Caco-2 (cell line): Measurements from ENCODE around the gene CDKN2A. TPM values are rescaled to one million over a fixed set of nuclear protein-coding genes. Genes with fewer than 3 reads are reported as not detected.

Experiments
- BruUV-seq: library from RNA; stranded (reverse); fragments of 400-500 nt; replicated peaks from 2 replicates; lab custom pipeline; 2021; lab: Mats Ljungman, UMichigan
- CTCF ChIA-PET: fragments of 300-600 bp; sonication (Branson Sonifier 250); formaldehyde crosslinking; loops from one replicate; lab custom pipeline; 2022; ENCODE audit warnings: antibody characterized with exemption; lab: Charles Lee
- POLR2A ChIA-PET: fragments of 300-600 bp; sonication (Branson Sonifier 250); formaldehyde crosslinking; loops from one replicate; lab custom pipeline; 2022; ENCODE audit warnings: antibody characterized with exemption; lab: Charles Lee
- DNase-seq, 2 experiments: peaks; one replicate each; pipeline versions ENCODE4 v3.0.0 to v3.0.0-alpha.2; 2020 to 2022
- H3K27me3 ChIP-seq: replicated peaks from 2 replicates; pipeline ENCODE4 v1.6.0; 2011; ENCODE audit warnings: low read length; ENCODE audit not compliant: control insufficient read depth, insufficient read depth
- H3K36me3 ChIP-seq: 2 replicates; pipeline ENCODE4 v1.5.1; 2011; ENCODE audit warnings: low read length; ENCODE audit not compliant: control insufficient read depth, insufficient read depth
- H3K4me1 ChIP-seq: fragments of 250-450 bp; sonication (Bioruptor Pico); 2 replicates; pipeline ENCODE4 v1.5.1; 2020; ENCODE audit warnings: mild to moderate bottlenecking
- H3K4me3 ChIP-seq: 2 replicates; pipeline ENCODE4 v1.5.1; 2011; ENCODE audit warnings: low read depth, mild to moderate bottlenecking, control low read depth, low read length
- H3K9me3 ChIP-seq: fragments of 250-450 bp; sonication (Bioruptor Pico); 2 replicates; pipeline ENCODE4 v1.5.1; 2020; ENCODE audit warnings: mild to moderate bottlenecking, moderate library complexity
- H3K27ac Mint-ChIP-seq: one replicate; pipeline ENCODE4 v1.8.0; 2022; ENCODE audit warnings: mixed read lengths; ENCODE audit not compliant: unreplicated experiment
- H3K27me3 Mint-ChIP-seq: one replicate; pipeline ENCODE4 v1.8.0; 2022; ENCODE audit warnings: mixed read lengths; ENCODE audit not compliant: insufficient read depth, unreplicated experiment
- H3K36me3 Mint-ChIP-seq: one replicate; pipeline ENCODE4 v1.8.0; 2022; ENCODE audit warnings: mild to moderate bottlenecking, mixed read lengths; ENCODE audit not compliant: insufficient read depth, unreplicated experiment
- H3K4me1 Mint-ChIP-seq: one replicate; pipeline ENCODE4 v1.8.0; 2022; ENCODE audit warnings: low read depth, mixed read lengths; ENCODE audit not compliant: unreplicated experiment
- H3K4me3 Mint-ChIP-seq: one replicate; pipeline ENCODE4 v1.8.0; 2022; ENCODE audit warnings: mild to moderate bottlenecking, moderate library complexity, mixed read lengths; ENCODE audit not compliant: unreplicated experiment
- H3K9me3 Mint-ChIP-seq: one replicate; pipeline ENCODE4 v1.8.0; 2022; ENCODE audit warnings: mixed read lengths; ENCODE audit not compliant: unreplicated experiment
- CTCF ChIP-seq, 2 experiments: fragments of 200-600 bp in 1 of 2; IDR thresholded peaks; 1 replicate in 1 of 2; 2 replicates in 1 of 2; pipeline versions ENCODE4 v1.5.1 to v1.8.0; 2011 to 2022; ENCODE audit warnings: antibody characterized with exemption in 1 of 2, control low read depth in 1 of 2, inconsistent platforms in 1 of 2, low read depth in 1 of 2, low read length in 1 of 2, mild to moderate bottlenecking in 1 of 2, moderate library complexity in 1 of 2; ENCODE audit not compliant: insufficient read depth in 1 of 2, severe bottlenecking in 1 of 2, unreplicated experiment in 1 of 2
- intact Hi-C: fragments of 100-400 bp; cut with micrococcal nuclease; formaldehyde crosslinking; loops from one replicate; pipeline ENCODE4 v1.10.0; 2022; ENCODE audit not compliant: unreplicated experiment
- total RNA-seq: library from RNA; stranded (reverse); gene quantifications from 2 replicates; pipeline ENCODE4 v1.2.3, GENCODE V29; 2022

The CDKN2A gene
- total RNA-seq, 1 experiment from 2014 or later, result 48.0 TPM

- H3K27me3 ChIP-seq, result no peaks in the 10 kb centered on the region
- CTCF ChIA-PET, result interaction anchor here (0.7 kb wide), 1 partner anchor 93 kb away, joined by 4 read pairs; no protein-coding TSS in a partner anchor
- H3K4me1 ChIP-seq, result no peaks in the 10 kb centered on the region
- no peak overlapping the region for H3K4me3 Mint-ChIP-seq
- no peaks in the 10 kb centered on the region for H3K9me3 ChIP-seq
- BruUV-seq, result no TSS peak
- intact Hi-C loops, result no loop called here
- H3K27ac Mint-ChIP-seq, result no peak overlapping the region
- no peak for TF ChIP-seq CTCF (IDR thresholded peaks at IDR 0.05; ENCODE audit: insufficient read depth in 1 of 2, low read depth in 1 of 2, low read length in 1 of 2, severe bottlenecking in 1 of 2, unreplicated experiment in 1 of 2)
- no peak for DNase-seq
- H3K9me3 Mint-ChIP-seq, result no peaks in the 10 kb centered on the region
- POLR2A ChIA-PET, result no interaction called here
- H3K4me3 ChIP-seq, result no peak overlapping the region
- no peaks in the 10 kb centered on the region for H3K36me3 ChIP-seq
- no peaks in the 10 kb centered on the region for H3K27me3 Mint-ChIP-seq
- H3K36me3 Mint-ChIP-seq, result no peaks in the 10 kb centered on the region
- H3K4me1 Mint-ChIP-seq, result peaks cover 6% of the 10 kb centered on the region
Measured at GRCh38 chr9:21976334-21976875, 17.8 kb downstream of the CDKN2A start.

GRCh38 chr9:21974722-21975409, 19.3 kb downstream of the CDKN2A start:
- no peak overlapping the region for H3K27ac Mint-ChIP-seq
- H3K4me1 Mint-ChIP-seq, result peaks cover 6% of the 10 kb centered on the region
- no peak overlapping the region for H3K4me3 ChIP-seq
- DNase-seq, result no peak
- H3K27me3 ChIP-seq, result no peaks in the 10 kb centered on the region
- ChIA-PET CTCF (no interaction called here), POLR2A (no interaction called here)
- no peaks in the 10 kb centered on the region for H3K36me3 ChIP-seq
- H3K9me3 Mint-ChIP-seq, result no peaks in the 10 kb centered on the region
- intact Hi-C loops, result no loop called here
- no peak for TF ChIP-seq CTCF (IDR thresholded peaks at IDR 0.05; ENCODE audit: insufficient read depth in 1 of 2, low read depth in 1 of 2, low read length in 1 of 2, severe bottlenecking in 1 of 2, unreplicated experiment in 1 of 2)
- no TSS peak for BruUV-seq
- peaks cover 2% of the 10 kb centered on the region for H3K36me3 Mint-ChIP-seq
- H3K9me3 ChIP-seq, result no peaks in the 10 kb centered on the region
- H3K27me3 Mint-ChIP-seq, result no peaks in the 10 kb centered on the region
- no peak overlapping the region for H3K4me3 Mint-ChIP-seq
- no peaks in the 10 kb centered on the region for H3K4me1 ChIP-seq

- no peaks in the 10 kb centered on the region for H3K27me3 ChIP-seq
- H3K4me3 Mint-ChIP-seq, result no peak overlapping the region
Measured at GRCh38 chr9:21974343-21974721, 19.9 kb downstream of the CDKN2A start.

More at GRCh38 chr9:21974343-21974721, 19.9 kb downstream of the CDKN2A start:
- intact Hi-C loops, result no loop called here
- H3K36me3 Mint-ChIP-seq, result peaks cover 5% of the 10 kb centered on the region
- ChIA-PET CTCF (no interaction called here), POLR2A (no interaction called here)
- no peaks in the 10 kb centered on the region for H3K27me3 Mint-ChIP-seq
- H3K4me1 Mint-ChIP-seq, result peaks cover 5% of the 10 kb centered on the region
- TF ChIP-seq CTCF (IDR thresholded peaks at IDR 0.05; ENCODE audit: insufficient read depth in 1 of 2, low read depth in 1 of 2, low read length in 1 of 2, severe bottlenecking in 1 of 2, unreplicated experiment in 1 of 2), result no peak
- no peaks in the 10 kb centered on the region for H3K36me3 ChIP-seq
- no peak overlapping the region for H3K4me3 ChIP-seq
- no peaks in the 10 kb centered on the region for H3K4me1 ChIP-seq
- DNase-seq, result no peak
- H3K9me3 ChIP-seq, result no peaks in the 10 kb centered on the region
- no peak overlapping the region for H3K27ac Mint-ChIP-seq
- no TSS peak for BruUV-seq
- H3K9me3 Mint-ChIP-seq, result no peaks in the 10 kb centered on the region
